ENCODE measurements around the gene MLH1.
A peak's percentile ranks its signal among the peaks of the same experiment; 100 is the strongest.

MLH1 gene

GRCh38 chr3:37082317-37082716 lies 89.0 kb downstream of the MLH1 start:
- no peak for DNase-seq
- H3K9me3 Mint-ChIP-seq, result no peaks in the 10 kb centered on the region
- H3K4me3 Mint-ChIP-seq, result no peak overlapping the region
- no peak overlapping the region for H3K27ac Mint-ChIP-seq
- H3K27me3 Mint-ChIP-seq, result no peaks in the 10 kb centered on the region
- H3K4me1 Mint-ChIP-seq, result no peaks in the 10 kb centered on the region
- no peak for ATAC-seq

- H3K4me3 Mint-ChIP-seq, result no peak overlapping the region
- no peak for ATAC-seq
- H3K27me3 Mint-ChIP-seq, result no peaks in the 10 kb centered on the region
- no peaks in the 10 kb centered on the region for H3K9me3 Mint-ChIP-seq
- DNase-seq, result no peak
- no peak overlapping the region for H3K27ac Mint-ChIP-seq
- H3K4me1 Mint-ChIP-seq, result no peaks in the 10 kb centered on the region
These were observed 93.6 kb downstream of the MLH1 start for GRCh38 chr3:37086918-37087317.

GRCh38 chr3:37087870-37088269 lies 94.6 kb downstream of the MLH1 start:
- Mint-ChIP-seq H3K4me1 (no peaks in the 10 kb centered on the region), H3K4me3 (no peak overlapping the region), H3K27me3 (no peaks in the 10 kb centered on the region), H3K27ac (no peak overlapping the region), H3K9me3 (no peaks in the 10 kb centered on the region)
- DNase-seq, result no peak
- no peak for ATAC-seq

GRCh38 chr3:37092484-37092883 lies 99.2 kb downstream of the MLH1 start:
- no peak overlapping the region for H3K4me3 Mint-ChIP-seq
- H3K9me3 Mint-ChIP-seq, result no peaks in the 10 kb centered on the region
- no peaks in the 10 kb centered on the region for H3K4me1 Mint-ChIP-seq
- H3K27me3 Mint-ChIP-seq, result no peaks in the 10 kb centered on the region
- H3K27ac Mint-ChIP-seq, result peak overlapping the region in 1 of 2 donors; percentile 71
- ATAC-seq (no peak), DNase-seq (no peak)

- DNase-seq, result no peak
- Mint-ChIP-seq H3K27ac (peak overlapping the region in 1 of 2 donors; percentile 35), H3K4me3 (no peak overlapping the region), H3K9me3 (no peaks in the 10 kb centered on the region), H3K27me3 (no peaks in the 10 kb centered on the region), H3K4me1 (no peaks in the 10 kb centered on the region)
- ATAC-seq, result no peak
These were observed 100.2 kb downstream of the MLH1 start for GRCh38 chr3:37093481-37093880.

GRCh38 chr3:37094636-37095035 lies 101.3 kb downstream of the MLH1 start:
- Mint-ChIP-seq H3K4me3 (no peak overlapping the region), H3K27ac (no peak overlapping the region), H3K27me3 (no peaks in the 10 kb centered on the region), H3K4me1 (no peaks in the 10 kb centered on the region), H3K9me3 (no peaks in the 10 kb centered on the region)
- DNase-seq, result no peak
- ATAC-seq, result no peak

GRCh38 chr3:37096288-37096687 lies 103.0 kb downstream of the MLH1 start:
- no peak for DNase-seq
- ATAC-seq, result no peak
- no peaks in the 10 kb centered on the region for H3K4me1 Mint-ChIP-seq

GRCh38 chr3:37096975-37097374 lies 103.7 kb downstream of the MLH1 start:
- Mint-ChIP-seq H3K4me1 (no peaks in the 10 kb centered on the region), H3K9me3 (no peaks in the 10 kb centered on the region), H3K4me3 (no peak overlapping the region), H3K27me3 (no peaks in the 10 kb centered on the region), H3K27ac (no peak overlapping the region)
- ATAC-seq (no peak), DNase-seq (no peak)

More at GRCh38 chr3:37096288-37096687, 103.0 kb downstream of the MLH1 start:
- H3K9me3 Mint-ChIP-seq, result no peaks in the 10 kb centered on the region
- H3K27ac Mint-ChIP-seq, result no peak overlapping the region
- no peaks in the 10 kb centered on the region for H3K27me3 Mint-ChIP-seq
- H3K4me3 Mint-ChIP-seq, result no peak overlapping the region

GRCh38 chr3:37097776-37098175 lies 104.5 kb downstream of the MLH1 start:
- no peaks in the 10 kb centered on the region for H3K9me3 Mint-ChIP-seq
- H3K4me1 Mint-ChIP-seq, result no peaks in the 10 kb centered on the region
- no peaks in the 10 kb centered on the region for H3K27me3 Mint-ChIP-seq
- H3K4me3 Mint-ChIP-seq, result no peak overlapping the region
- no peak overlapping the region for H3K27ac Mint-ChIP-seq
- DNase-seq, result no peak
- no peak for ATAC-seq

- Mint-ChIP-seq H3K4me3 (no peak overlapping the region), H3K4me1 (no peaks in the 10 kb centered on the region), H3K9me3 (no peaks in the 10 kb centered on the region), H3K27ac (no peak overlapping the region), H3K27me3 (no peaks in the 10 kb centered on the region)
- ATAC-seq (no peak), DNase-seq (no peak)
These were observed 105.6 kb downstream of the MLH1 start for GRCh38 chr3:37098884-37099283.

GRCh38 chr3:37099469-37099868 lies 106.2 kb downstream of the MLH1 start:
- DNase-seq, result no peak
- Mint-ChIP-seq H3K27ac (no peak overlapping the region), H3K4me3 (no peak overlapping the region), H3K27me3 (no peaks in the 10 kb centered on the region), H3K4me1 (no peaks in the 10 kb centered on the region), H3K9me3 (no peaks in the 10 kb centered on the region)
- no peak for ATAC-seq

- ATAC-seq, result no peak
- no peak overlapping the region for H3K4me3 Mint-ChIP-seq
- no peaks in the 10 kb centered on the region for H3K9me3 Mint-ChIP-seq
- DNase-seq, result no peak
- H3K27me3 Mint-ChIP-seq, result no peaks in the 10 kb centered on the region
- no peak overlapping the region for H3K27ac Mint-ChIP-seq
- no peaks in the 10 kb centered on the region for H3K4me1 Mint-ChIP-seq
These were observed 107.1 kb downstream of the MLH1 start for GRCh38 chr3:37100411-37100810.
